NCI-H1417 treated with DMSO at 0.1 percent for 48 hours (cell line): Measurements from ENCODE around the gene CCDC88C.

ENCODE experiments used
- DNase-seq: peaks from one replicate; lab custom pipeline; 2025; lab: John Stamatoyannopoulos, UW

The CCDC88C gene

GRCh38 chr14:91286530-91286937 is 131.1 kb downstream of the CCDC88C start:
- DNase-seq: peak; percentile 28

- no peak for DNase-seq
These were observed 132.7 kb downstream of the CCDC88C start for GRCh38 chr14:91284791-91285548.

GRCh38 chr14:91284146-91284790 is 133.4 kb downstream of the CCDC88C start:
- DNase-seq: no peak

GRCh38 chr14:91283666-91284065 is 134.0 kb downstream of the CCDC88C start:
- no peak for DNase-seq

GRCh38 chr14:91282954-91283645 is 134.5 kb downstream of the CCDC88C start:
- no peak for DNase-seq

- DNase-seq: no peak
These were observed 136.3 kb downstream of the CCDC88C start for GRCh38 chr14:91281346-91281745.

GRCh38 chr14:91280129-91280528 is 137.5 kb downstream of the CCDC88C start:
- no peak for DNase-seq

GRCh38 chr14:91279354-91279753 is 138.3 kb downstream of the CCDC88C start:
- DNase-seq: no peak

GRCh38 chr14:91278383-91278715 is 139.3 kb downstream of the CCDC88C start:
- DNase-seq: no peak

- DNase-seq: no peak
These were observed 139.9 kb downstream of the CCDC88C start for GRCh38 chr14:91277546-91278382.

- DNase-seq: no peak
These were observed 142.8 kb downstream of the CCDC88C start for GRCh38 chr14:91274796-91275195.

GRCh38 chr14:91273885-91274273 is 143.7 kb downstream of the CCDC88C start:
- no peak for DNase-seq

- DNase-seq: no peak
These were observed 144.2 kb downstream of the CCDC88C start for GRCh38 chr14:91273273-91273884.

GRCh38 chr14:91272341-91273272 is 145.0 kb downstream of the CCDC88C start:
- DNase-seq: no peak

GRCh38 chr14:91271639-91272038 is 146.0 kb downstream of the CCDC88C start:
- DNase-seq: no peak

GRCh38 chr14:91270619-91271018 is 147.0 kb downstream of the CCDC88C start:
- no peak for DNase-seq

- no peak for DNase-seq
These were observed 147.4 kb downstream of the CCDC88C start for GRCh38 chr14:91270188-91270587.

GRCh38 chr14:91269076-91269991 is 148.3 kb downstream of the CCDC88C start:
- no peak for DNase-seq

GRCh38 chr14:91267965-91268437 is 149.6 kb downstream of the CCDC88C start:
- DNase-seq: no peak
